ENCODE measurements around the gene PPM1M. TPM values are rescaled to one million over a fixed set of nuclear protein-coding genes. Genes with fewer than 3 reads are reported as not detected.

Gene PPM1M
- total and polyA plus RNA-seq, 2 donors (not counting 1 experiment from before 2014, with no cell fraction given), result 19.7 to 37.8 TPM

DNA sequence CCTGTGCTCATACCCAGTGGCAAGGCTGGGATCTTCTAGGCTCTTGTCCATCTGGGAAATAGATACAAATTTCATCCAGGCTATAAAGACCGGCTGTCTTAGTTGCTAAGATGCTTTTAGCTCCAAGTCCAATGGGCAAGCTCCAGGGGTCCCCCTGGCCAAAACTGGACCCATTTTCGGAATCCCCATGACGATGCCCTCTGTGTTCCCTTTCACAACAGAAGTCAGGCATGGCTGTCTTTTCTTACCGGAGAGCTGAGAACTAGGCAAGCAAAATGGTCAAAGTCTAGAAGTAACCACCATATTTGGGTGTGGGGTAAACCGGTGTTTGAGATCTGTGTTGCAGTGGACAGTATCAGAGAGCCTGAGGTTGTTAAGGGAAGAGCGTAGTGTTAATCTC is 43.1 kb downstream of the PPM1M start:
- Histone ChIP-seq H3K9me3 (ENCODE audit: control insufficient read depth, insufficient read depth, low read depth, low read length) (no peaks in the 10 kb centered on the region), H3K4me2 (ENCODE audit: extremely low read depth, insufficient read depth, low read length) (peak overlapping the region; percentile 28), H4K20me1 (ENCODE audit: control insufficient read depth, extremely low read depth, insufficient read depth, low read length) (no peaks in the 10 kb centered on the region), H3K79me2 (ENCODE audit: control insufficient read depth, insufficient read depth, low read length) (peaks cover 7% of the 10 kb centered on the region), H3K4me1 (ENCODE audit: control insufficient read depth, extremely low read depth, insufficient read depth, low read length) (peaks cover 5% of the 10 kb centered on the region), H3K27ac (ENCODE audit: insufficient read depth, low read length) (peak overlapping the region; percentile 99), H3K4me3 (replicated peaks in 1 of 4; ENCODE audit: control extremely low read depth in 1 of 4, insufficient read depth in 1 of 4, low read depth in 3 of 4, low read length in 4 of 4) (peak overlapping the region; percentile 4 to 94 (median 85)), H2AFZ (ENCODE audit: low read length) (no peak overlapping the region), H3K27me3 (ENCODE audit: control insufficient read depth, insufficient read depth, low read length) (no peaks in the 10 kb centered on the region), H3K36me3 (ENCODE audit: control insufficient read depth, insufficient read depth, low read length) (peaks cover 11% of the 10 kb centered on the region), H3K9ac (ENCODE audit: insufficient read depth, low read length) (no peak overlapping the region)
- TF ChIP-seq EZH2 (IDR thresholded peaks at IDR 0.05; ENCODE audit: low read length, missing control alignments), result no peak
- TF ChIP-seq, protein P1, sequence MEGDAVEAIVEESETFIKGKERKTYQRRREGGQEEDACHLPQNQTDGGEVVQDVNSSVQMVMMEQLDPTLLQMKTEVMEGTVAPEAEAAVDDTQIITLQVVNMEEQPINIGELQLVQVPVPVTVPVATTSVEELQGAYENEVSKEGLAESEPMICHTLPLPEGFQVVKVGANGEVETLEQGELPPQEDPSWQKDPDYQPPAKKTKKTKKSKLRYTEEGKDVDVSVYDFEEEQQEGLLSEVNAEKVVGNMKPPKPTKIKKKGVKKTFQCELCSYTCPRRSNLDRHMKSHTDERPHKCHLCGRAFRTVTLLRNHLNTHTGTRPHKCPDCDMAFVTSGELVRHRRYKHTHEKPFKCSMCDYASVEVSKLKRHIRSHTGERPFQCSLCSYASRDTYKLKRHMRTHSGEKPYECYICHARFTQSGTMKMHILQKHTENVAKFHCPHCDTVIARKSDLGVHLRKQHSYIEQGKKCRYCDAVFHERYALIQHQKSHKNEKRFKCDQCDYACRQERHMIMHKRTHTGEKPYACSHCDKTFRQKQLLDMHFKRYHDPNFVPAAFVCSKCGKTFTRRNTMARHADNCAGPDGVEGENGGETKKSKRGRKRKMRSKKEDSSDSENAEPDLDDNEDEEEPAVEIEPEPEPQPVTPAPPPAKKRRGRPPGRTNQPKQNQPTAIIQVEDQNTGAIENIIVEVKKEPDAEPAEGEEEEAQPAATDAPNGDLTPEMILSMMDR (conservative IDR thresholded peaks at IDR 0.05 in 1 of 2, IDR thresholded peaks at IDR 0.05 in 1 of 2; ENCODE audit: low read depth in 1 of 2, low read length in 2 of 2), result no peak
- no peak for DNase-seq (ENCODE audit: low read depth in 2 of 2)

DNA sequence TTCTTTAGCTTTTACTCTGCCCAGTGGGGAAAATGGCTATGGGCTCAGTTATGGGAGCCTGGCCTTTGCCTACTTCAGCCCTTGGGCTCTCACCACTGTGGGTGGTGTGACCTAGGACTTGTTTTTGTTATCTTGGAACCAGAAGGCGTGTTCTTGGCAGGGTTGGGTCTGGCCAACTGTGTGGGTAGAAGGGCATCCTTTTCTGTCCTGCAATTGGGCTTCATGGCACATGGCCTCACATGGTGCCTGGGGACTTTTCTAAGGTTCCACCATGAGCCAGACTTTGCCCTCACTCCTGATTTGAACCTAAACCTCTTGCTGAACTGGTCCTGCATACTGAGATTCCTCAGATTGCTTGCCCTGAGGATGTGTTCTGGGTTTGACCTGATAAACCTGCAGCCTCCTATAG is 43.8 kb downstream of the PPM1M start:
- TF ChIP-seq, protein P1 (conservative IDR thresholded peaks at IDR 0.05 in 1 of 2, IDR thresholded peaks at IDR 0.05 in 1 of 2; ENCODE audit: low read depth in 1 of 2, low read length in 2 of 2), result no peak
- TF ChIP-seq EZH2 (IDR thresholded peaks at IDR 0.05; ENCODE audit: low read length, missing control alignments), result no peak
- H3K79me2 ChIP-seq (ENCODE audit: control insufficient read depth, insufficient read depth, low read length), result peaks cover 7% of the 10 kb centered on the region
- no peaks in the 10 kb centered on the region for H4K20me1 ChIP-seq (ENCODE audit: control insufficient read depth, extremely low read depth, insufficient read depth, low read length)
- no peak overlapping the region for H3K4me3 ChIP-seq (replicated peaks in 1 of 4; ENCODE audit: control extremely low read depth in 1 of 4, insufficient read depth in 1 of 4, low read depth in 3 of 4, low read length in 4 of 4)
- H3K4me2 ChIP-seq (ENCODE audit: extremely low read depth, insufficient read depth, low read length), result no peak overlapping the region
- H3K9me3 ChIP-seq (ENCODE audit: control insufficient read depth, insufficient read depth, low read depth, low read length), result no peaks in the 10 kb centered on the region
- H3K27ac ChIP-seq (ENCODE audit: insufficient read depth, low read length), result no peak overlapping the region
- H3K9ac ChIP-seq (ENCODE audit: insufficient read depth, low read length), result no peak overlapping the region
- H2AFZ ChIP-seq (ENCODE audit: low read length), result no peak overlapping the region
- peaks cover 13% of the 10 kb centered on the region for H3K36me3 ChIP-seq (ENCODE audit: control insufficient read depth, insufficient read depth, low read length)
- H3K27me3 ChIP-seq (ENCODE audit: control insufficient read depth, insufficient read depth, low read length), result no peaks in the 10 kb centered on the region
- no peak for DNase-seq (ENCODE audit: low read depth in 2 of 2)
- peaks cover 5% of the 10 kb centered on the region for H3K4me1 ChIP-seq (ENCODE audit: control insufficient read depth, extremely low read depth, insufficient read depth, low read length)

DNA sequence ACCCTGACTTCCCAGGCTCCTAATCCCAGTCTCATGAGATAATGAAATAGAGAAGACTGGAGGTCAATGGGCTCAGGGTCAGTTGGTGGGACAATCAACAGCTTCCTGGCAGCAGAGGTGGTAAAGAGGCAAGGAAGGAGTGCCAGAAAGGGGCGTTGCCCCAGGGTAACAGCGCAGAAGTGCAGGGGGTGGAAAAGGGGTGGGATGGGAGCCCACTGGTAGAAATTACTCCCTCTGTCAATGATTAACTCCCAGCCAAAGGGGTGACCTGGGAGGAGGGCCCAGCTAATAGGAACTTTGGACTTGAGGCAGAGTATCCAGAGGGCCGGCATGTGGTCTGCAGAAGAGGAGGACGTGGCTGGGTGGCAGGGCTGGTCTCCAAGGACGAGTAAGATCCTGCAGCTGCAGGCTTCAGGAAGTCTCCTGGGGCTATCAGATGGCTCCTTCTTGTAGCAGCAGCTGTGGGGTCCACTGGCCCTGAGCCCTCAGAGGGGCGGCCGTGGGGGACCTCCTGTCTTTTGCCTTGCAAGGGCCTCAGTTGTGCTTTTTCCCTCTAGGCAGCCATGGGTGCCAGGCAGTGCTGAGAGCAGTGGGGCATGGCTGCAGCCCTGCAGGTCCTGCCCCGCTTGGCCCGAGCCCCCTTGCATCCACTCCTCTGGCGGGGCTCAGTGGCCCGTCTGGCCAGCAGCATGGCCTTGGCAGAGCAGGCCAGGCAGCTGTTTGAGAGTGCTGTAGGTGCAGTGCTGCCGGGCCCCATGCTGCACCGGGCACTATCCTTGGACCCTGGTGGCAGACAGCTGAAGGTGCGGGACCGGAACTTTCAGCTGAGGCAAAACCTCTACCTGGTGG is 44.4 kb downstream of the PPM1M start:
- no peak overlapping the region for H2AFZ ChIP-seq (ENCODE audit: low read length)
- no peaks in the 10 kb centered on the region for H3K9me3 ChIP-seq (ENCODE audit: control insufficient read depth, insufficient read depth, low read depth, low read length)
- H4K20me1 ChIP-seq (ENCODE audit: control insufficient read depth, extremely low read depth, insufficient read depth, low read length), result no peaks in the 10 kb centered on the region
- H3K79me2 ChIP-seq (ENCODE audit: control insufficient read depth, insufficient read depth, low read length), result peaks cover 7% of the 10 kb centered on the region
- no peak for DNase-seq (ENCODE audit: low read depth in 2 of 2)
- H3K4me2 ChIP-seq (ENCODE audit: extremely low read depth, insufficient read depth, low read length), result no peak overlapping the region
- H3K36me3 ChIP-seq (ENCODE audit: control insufficient read depth, insufficient read depth, low read length), result peaks cover 13% of the 10 kb centered on the region
- no peak overlapping the region for H3K4me3 ChIP-seq (replicated peaks in 1 of 4; ENCODE audit: control extremely low read depth in 1 of 4, insufficient read depth in 1 of 4, low read depth in 3 of 4, low read length in 4 of 4)
- peaks cover 5% of the 10 kb centered on the region for H3K4me1 ChIP-seq (ENCODE audit: control insufficient read depth, extremely low read depth, insufficient read depth, low read length)
- H3K27me3 ChIP-seq (ENCODE audit: control insufficient read depth, insufficient read depth, low read length), result no peaks in the 10 kb centered on the region
- TF ChIP-seq, protein P1 (conservative IDR thresholded peaks at IDR 0.05 in 1 of 2, IDR thresholded peaks at IDR 0.05 in 1 of 2; ENCODE audit: low read depth in 1 of 2, low read length in 2 of 2), result no peak
- no peak overlapping the region for H3K9ac ChIP-seq (ENCODE audit: insufficient read depth, low read length)
- H3K27ac ChIP-seq (ENCODE audit: insufficient read depth, low read length), result no peak overlapping the region
